Measurements from ENCODE around the gene PLAA. TPM values are rescaled to one million over a fixed set of nuclear protein-coding genes. Genes with fewer than 3 reads are reported as not detected.

Gene PLAA
- total RNA-seq (2022; extraction: Qiagen RNA extraction): 29.0 to 39.0 TPM (median 31.4 TPM) in 5 replicates

DNA sequence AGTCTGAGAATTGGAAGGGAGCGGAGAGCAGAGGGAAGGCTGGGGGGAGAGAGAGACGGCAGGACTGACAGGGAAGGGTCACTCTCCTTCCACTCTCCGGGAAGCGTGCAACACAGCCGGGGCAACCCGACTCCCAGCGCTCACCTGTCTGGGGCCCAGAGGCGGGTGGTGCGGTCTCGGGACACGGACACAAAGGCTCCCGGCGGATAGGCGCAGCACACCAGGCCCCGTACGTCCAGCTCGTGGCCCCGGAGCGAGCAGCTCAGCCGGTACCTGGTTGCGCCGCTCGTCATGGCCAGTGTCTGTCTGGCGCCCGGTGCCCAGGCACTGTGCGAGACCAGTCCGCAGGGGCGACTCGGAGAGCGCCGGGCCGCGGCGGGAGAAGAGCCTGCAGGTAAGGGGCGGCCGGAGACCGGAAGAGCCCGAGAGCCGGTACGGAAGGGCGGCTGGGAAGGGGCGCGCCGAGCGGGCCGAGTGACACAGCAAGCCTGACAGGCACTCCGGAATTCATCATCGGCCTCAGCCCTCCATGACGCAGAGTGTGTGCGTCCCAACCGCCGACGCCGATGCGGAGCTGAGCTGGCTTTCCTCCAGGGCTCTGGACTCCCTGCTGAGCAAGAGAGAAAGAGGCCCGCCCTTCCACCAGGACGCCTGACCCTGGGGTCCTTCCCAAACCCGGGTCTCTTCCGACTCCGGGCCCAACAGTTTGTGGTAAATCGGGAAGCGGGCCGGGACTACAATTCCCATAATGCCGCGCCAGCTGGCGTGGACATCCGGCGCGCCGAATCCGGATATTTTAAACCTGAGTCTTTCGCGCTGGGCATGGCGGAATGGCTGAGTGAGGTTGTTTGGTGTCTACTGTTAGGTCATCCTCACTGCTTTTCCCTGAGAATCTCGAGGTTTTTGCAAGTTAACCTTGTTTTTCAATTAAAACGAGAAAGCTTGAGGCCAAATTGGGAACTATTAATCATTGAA, at the start of gene PLAA:
TSS of gene PLAA (minus strand) at position 490 of the 975 bp plus-strand sequence. CDS start at position 293, 197 bp downstream.

DNA sequence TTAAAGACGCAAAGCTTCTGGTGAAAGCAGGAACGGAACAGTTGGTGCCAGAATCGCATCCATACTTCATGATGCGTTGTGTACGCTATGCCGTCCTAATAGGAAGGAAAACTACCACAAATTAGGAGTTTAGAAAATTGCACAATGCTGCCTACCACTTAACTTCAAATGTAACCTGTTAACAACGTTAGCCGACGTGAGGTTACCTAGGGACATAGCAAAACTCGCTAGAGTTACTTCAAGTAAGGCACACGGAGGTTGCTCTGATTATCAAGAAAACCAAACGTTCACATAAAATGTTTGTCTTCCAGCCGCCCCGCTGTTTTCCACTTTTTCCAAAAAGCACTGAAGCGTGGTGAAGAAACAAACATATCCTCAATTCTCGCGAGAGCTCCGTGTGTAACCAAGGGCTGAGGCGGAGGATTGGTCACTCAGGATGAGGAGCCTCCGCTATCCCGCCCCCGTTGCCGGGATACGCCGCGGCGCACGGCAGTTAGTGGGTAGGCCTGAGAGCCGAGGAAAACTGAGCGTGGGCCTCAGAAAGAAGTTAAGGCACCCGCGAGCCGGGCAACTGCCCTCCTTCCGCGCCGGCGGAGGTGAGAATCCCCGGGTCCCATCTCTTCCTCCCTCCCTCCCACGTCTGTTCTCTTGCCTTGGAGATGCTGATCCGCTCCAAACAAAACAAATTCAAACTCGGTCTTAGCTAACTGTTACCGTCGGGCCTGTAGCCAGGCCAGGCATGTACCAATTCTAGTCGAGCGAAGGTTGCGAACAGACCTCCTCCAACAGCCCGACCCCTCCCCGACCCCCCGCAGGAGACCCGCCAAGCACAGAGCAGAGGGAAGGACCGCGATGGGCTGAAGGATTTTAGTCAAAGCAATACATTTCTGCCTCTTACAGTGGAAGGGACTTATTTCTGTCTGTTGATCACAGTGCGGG, 9.1 kb upstream of the PLAA start, which contains the start of gene IFT74:
TSS of gene IFT74 (plus strand) at position 492 of the 939 bp plus-strand sequence. CDS start 5,556 bp downstream, outside the sequence.

DNA sequence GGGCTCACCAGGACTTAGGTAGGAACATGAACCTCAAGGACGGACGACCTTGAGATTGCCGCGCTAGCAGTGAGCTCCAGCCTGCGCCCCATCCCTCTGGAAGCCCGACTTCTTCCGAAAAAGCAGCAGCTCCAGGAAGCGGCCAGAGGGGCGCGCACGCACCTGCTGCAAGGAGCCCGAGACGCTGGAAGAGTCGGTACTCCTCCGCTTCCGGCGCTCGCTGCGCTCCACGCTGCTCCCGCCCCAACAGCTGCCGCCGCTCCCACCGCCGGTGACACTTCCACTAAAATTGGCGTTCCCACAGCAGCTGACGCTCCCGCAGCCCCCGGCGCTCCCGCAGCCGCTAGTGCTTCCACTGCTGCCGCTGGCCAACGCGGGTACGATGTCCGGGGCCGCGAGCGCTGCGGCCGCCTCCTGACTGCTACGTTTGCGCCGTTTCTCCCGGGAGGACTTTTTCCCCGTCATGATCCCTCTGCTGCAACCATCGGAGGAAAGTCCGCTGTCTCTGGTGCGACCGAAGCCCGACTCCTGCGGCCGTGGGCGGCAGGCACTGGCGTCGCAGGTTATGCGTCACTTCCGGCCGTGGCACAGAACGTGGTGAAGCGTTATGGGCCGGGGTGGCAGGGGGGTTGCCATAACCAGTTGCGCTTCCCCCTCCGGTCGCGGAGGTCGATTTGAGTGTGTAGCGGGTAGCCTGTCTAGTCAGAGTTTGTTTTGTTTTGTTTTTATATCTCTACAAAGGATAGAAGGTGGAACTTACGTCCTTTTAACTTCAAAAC, 54.6 kb downstream of the PLAA start, which contains the start of gene CAAP1:
TSS of gene CAAP1 (minus strand) at position 552 of the 779 bp plus-strand sequence. CDS start at position 465, 87 bp downstream.

Other genes with a start within 250 kb of the PLAA start
- gene CAAP1, start 54.4 kb downstream of the PLAA start, total RNA-seq (2022; extraction: Qiagen RNA extraction): 16.8 to 21.5 TPM (median 20.0 TPM) in 5 replicates
- 11.8 to 17.2 TPM (median 14.2 TPM) in 5 replicates for gene IFT74, start 9.2 kb upstream of the PLAA start, total RNA-seq (2022; extraction: Qiagen RNA extraction)
- not detected in 5 replicates for gene LRRC19, start 58.4 kb upstream of the PLAA start, total RNA-seq (2022; extraction: Qiagen RNA extraction)
- 0.02 to 0.06 TPM (median 0.03 TPM) in 5 replicates for gene TEK, start 162.0 kb upstream of the PLAA start, total RNA-seq (2022; extraction: Qiagen RNA extraction)

All from A549 treated with CORT108297 at 1 μM for 4 hours (cell line).